IPS DF 6.9 (cell line): Measurements from ENCODE around the gene RFLNA.

Experiments
- DNase-seq: peaks from one replicate; pipeline ENCODE4 v3.0.0-alpha.2; 2013; ENCODE audit warnings: low read depth, low spot score
- H3K27ac ChIP-seq: one replicate; pipeline ENCODE4 v1.5.1; 2013; ENCODE audit warnings: low read length, control low read depth
- H3K27me3 ChIP-seq: 2 replicates; pipeline ENCODE4 v1.6.1; 2013; ENCODE audit warnings: mild to moderate bottlenecking, low read length; ENCODE audit not compliant: control insufficient read depth, insufficient read depth
- H3K36me3 ChIP-seq: 2 replicates; pipeline ENCODE4 v1.6.1; 2013; ENCODE audit warnings: low read length; ENCODE audit not compliant: control insufficient read depth, insufficient read depth
- H3K4me1 ChIP-seq: 2 replicates; pipeline ENCODE4 v1.6.1; 2013; ENCODE audit warnings: low read length; ENCODE audit not compliant: control insufficient read depth, insufficient read depth
- H3K4me3 ChIP-seq: 2 replicates; pipeline ENCODE4 v1.5.1; 2013; ENCODE audit warnings: mild to moderate bottlenecking, low read length
- H3K9me3 ChIP-seq: 2 replicates; pipeline ENCODE4 v1.6.1; 2013; ENCODE audit warnings: low read length, inconsistent platforms; ENCODE audit not compliant: control insufficient read depth, insufficient read depth
- WGBS: extraction: QIAGEN DNeasy Blood & Tissue Kit; methylation state at CpG from one replicate; pipeline ENCODE4 v1.1.7; 2013; ENCODE audit warnings: mixed read lengths, missing lambda C conversion rate; ENCODE audit not compliant: insufficient read length, insufficient coverage; 5-methylcytosine and 5-hydroxymethylcytosine counted together

Gene RFLNA

DNA sequence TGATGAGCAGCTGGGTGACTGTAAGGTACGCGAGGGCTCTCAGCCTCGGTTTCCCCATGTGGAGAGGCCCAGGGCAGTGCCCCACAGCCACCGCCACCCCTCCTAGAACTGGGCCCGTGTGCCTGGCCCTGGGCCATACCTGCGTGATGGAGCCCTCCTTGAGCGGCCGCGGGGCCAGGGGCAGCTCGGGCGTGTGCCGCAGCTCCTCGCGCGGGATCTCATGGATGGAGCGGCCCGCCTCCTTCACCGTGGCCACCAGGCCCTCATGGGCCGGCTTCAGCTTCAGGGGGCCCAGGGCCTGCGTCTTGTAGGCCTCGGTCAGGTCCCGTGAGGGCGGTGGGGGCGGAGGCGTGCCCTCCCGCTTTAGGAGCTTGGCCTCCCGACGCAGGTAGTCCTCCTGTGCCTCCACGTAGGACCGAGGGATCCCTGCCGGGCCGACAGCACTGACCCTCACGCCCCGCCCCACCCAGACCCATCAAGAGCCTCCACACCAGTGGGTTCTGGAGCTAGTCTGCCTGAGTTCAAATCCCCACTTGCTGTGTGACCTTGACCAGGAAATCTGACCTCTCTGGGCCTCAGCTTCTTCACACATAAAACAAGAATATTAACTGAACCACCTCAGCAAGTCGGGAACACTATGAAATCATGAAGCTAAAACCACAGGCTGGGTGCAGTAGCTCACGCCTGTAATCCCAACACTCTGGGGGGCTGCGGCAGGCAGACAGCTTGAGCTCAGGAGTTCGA, 51.7 kb downstream of the RFLNA start:
- Histone ChIP-seq H3K4me1 (no peaks in the 10 kb centered on the region; the same call in 1 of the 2 replicates), H3K4me3 (no peak overlapping the region)
- no CpG with 5 or more reads among the region's 38 CpGs for WGBS

DNA sequence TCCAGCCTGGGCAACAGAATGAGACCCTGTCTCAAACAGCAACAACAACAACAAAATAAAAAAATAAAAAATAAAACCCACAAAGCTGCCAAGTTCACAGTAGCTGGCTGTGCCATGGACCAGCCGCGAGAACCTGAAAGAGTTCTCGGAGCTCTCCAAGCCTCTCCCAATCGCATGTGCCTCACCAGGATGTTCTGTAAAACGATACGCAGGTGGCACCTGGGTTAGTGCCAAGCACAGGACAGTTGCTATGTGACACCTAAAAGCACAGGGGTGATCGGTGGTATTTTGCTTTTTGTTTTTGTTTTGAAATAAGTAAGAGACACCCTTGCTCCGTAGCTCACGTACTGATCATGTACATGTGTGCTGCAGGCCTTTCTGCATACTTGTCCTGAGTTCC, 52.4 kb downstream of the RFLNA start:
- no peak overlapping the region for H3K27ac ChIP-seq
- no peak overlapping the region for H3K4me3 ChIP-seq
- no peaks in the 10 kb centered on the region for H3K9me3 ChIP-seq
- DNase-seq, result no peak
- H3K4me1 ChIP-seq, result no peaks in the 10 kb centered on the region; the same call in 1 of the 2 replicates
- no CpG with 5 or more reads among the region's 9 CpGs for WGBS
- H3K36me3 ChIP-seq, result peaks cover 54% of the 10 kb centered on the region
- H3K27me3 ChIP-seq, result no peaks in the 10 kb centered on the region

More for the DNA sequence above, 51.7 kb downstream of the RFLNA start:
- DNase-seq, result no peak
- H3K27me3 ChIP-seq, result no peaks in the 10 kb centered on the region
- H3K9me3 ChIP-seq, result no peaks in the 10 kb centered on the region
- H3K27ac ChIP-seq, result no peak overlapping the region
- H3K36me3 ChIP-seq, result peaks cover 56% of the 10 kb centered on the region

DNA sequence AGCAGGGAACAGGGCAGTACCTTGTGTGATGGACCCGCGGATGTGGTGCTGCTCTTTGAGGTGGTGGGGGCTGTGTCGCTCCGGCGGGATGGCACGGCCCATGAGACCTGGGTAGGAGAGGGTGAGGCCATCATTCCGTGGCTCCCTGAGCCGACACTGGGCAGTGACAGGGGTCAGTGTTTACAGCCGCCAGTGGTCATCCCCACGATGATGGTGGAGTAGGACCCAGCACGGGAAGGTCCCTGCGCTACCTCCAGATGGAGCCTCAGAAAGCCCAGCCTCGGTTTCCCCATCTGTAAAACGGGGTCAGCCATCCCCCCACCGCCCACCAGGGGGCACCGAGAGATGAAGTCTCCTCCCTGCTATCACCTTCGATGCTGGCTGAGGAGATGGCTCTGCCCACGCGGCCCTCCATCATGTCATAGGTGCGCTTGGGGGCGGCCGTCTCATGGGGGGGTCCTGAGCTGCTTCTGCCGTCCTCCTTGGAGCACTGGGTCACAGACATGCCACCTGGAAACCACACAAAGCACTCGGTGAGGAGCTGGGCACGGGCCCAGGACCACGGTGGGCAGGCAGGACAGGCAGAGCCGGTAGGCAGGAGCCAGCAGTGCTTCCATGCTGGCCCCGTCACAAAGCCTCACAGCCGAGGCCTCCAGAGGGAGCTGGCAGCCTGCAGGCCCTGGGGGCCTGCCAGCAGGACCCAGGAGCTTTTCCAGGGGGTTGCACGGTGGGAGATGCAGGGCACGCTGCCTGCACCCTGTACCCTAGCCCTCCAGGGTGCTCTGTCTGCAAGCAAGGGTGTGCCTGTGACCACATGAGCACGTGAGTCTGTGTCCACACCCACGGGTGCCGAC, 53.1 kb downstream of the RFLNA start:
- DNase-seq, result no peak
- H3K9me3 ChIP-seq, result no peaks in the 10 kb centered on the region
- peaks cover 54% of the 10 kb centered on the region for H3K36me3 ChIP-seq
- no peak overlapping the region for H3K4me3 ChIP-seq
- no CpG with 5 or more reads among the region's 34 CpGs for WGBS
- H3K27ac ChIP-seq, result no peak overlapping the region
- no peaks in the 10 kb centered on the region; the same call in 1 of the 2 replicates for H3K4me1 ChIP-seq
- H3K27me3 ChIP-seq, result no peaks in the 10 kb centered on the region

- H3K36me3 ChIP-seq, result peaks cover 59% of the 10 kb centered on the region
- H3K4me1 ChIP-seq, result no peaks in the 10 kb centered on the region; the same call in 1 of the 2 replicates
- H3K4me3 ChIP-seq, result no peak overlapping the region
- H3K9me3 ChIP-seq, result no peaks in the 10 kb centered on the region
- no CpG with 5 or more reads among the region's 32 CpGs for WGBS
- no peaks in the 10 kb centered on the region for H3K27me3 ChIP-seq
- DNase-seq, result no peak
- H3K27ac ChIP-seq, result no peak overlapping the region
Measured at GRCh38 chr12:124348659-124349380, 53.9 kb downstream of the RFLNA start.

DNA sequence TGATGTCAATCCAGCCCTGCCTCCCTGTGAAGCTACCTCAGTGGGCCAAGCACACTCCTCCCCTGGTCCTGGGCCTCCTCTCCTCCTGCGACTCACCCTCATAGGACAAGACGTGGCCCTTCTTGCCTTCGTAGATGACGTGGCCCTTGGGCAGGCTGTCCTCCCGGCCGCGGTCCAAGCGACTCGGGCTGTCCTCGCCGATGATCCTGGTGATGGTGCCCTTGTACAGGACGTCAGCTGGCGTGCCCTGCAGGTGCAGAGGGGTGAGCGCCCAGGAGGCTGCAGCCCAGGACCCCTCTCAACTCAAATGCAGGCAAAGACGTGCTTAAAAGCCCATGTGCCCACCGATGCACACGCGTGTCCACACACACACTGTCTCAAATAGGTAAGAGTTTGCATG, 55.6 kb downstream of the RFLNA start:
- Histone ChIP-seq H3K4me1 (no peaks in the 10 kb centered on the region), H3K9me3 (no peaks in the 10 kb centered on the region), H3K4me3 (no peak overlapping the region), H3K27me3 (no peaks in the 10 kb centered on the region), H3K36me3 (peaks cover 56% of the 10 kb centered on the region), H3K27ac (no peak overlapping the region)
- no peak for DNase-seq
- no CpG with 5 or more reads among the region's 18 CpGs for WGBS

DNA sequence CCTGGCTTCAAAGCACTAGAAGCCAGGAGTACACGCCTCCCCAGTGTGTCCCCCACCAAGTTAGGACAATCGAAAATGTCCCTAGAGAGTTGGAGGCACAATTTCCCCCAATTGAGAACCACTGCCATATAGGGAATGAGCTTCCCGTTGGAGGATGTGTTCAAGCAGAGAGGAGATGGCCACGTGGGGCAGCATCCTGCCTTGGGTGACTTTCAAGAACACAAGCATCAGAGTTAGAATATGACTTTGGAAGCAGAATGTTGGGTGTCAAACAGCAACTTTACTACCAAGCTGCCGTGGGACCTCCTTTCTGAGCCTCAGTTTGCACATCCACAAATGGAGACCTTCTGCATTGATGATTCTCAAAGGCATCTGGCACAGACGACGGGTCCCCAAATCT, 56.5 kb downstream of the RFLNA start:
- peaks cover 53% of the 10 kb centered on the region for H3K36me3 ChIP-seq
- no peak overlapping the region for H3K4me3 ChIP-seq
- no peak for DNase-seq
- no peaks in the 10 kb centered on the region for H3K27me3 ChIP-seq
- H3K27ac ChIP-seq, result no peak overlapping the region
- WGBS, result no CpG with 5 or more reads among the region's 7 CpGs
- H3K4me1 ChIP-seq, result no peaks in the 10 kb centered on the region
- H3K9me3 ChIP-seq, result no peaks in the 10 kb centered on the region

DNA sequence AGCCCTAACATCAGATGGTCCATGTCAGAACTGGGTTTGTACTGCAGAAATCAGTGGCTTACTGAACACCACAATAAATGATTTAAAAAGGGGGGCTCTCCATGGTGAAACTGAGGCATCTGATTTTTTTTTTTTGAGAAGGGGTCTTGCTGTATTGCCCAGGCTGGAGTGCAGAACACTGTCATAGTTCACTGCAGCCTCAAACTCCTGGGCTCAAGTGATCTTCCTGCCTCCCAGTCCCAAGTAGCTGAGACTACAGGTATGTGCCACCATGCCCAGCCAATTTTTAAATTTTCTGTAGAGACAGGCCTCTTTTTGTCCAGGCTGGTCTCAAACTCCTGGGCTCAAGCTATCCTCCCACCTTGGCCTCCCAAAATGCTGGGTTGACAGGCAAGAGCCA, 57.4 kb downstream of the RFLNA start:
- Histone ChIP-seq H3K9me3 (no peaks in the 10 kb centered on the region), H3K4me1 (no peaks in the 10 kb centered on the region), H3K36me3 (peaks cover 48% of the 10 kb centered on the region), H3K27ac (no peak overlapping the region), H3K27me3 (no peaks in the 10 kb centered on the region), H3K4me3 (no peak overlapping the region)
- DNase-seq, result no peak

GRCh38 chr12:124352839-124353238, 57.9 kb downstream of the RFLNA start:
- no peaks in the 10 kb centered on the region for H3K27me3 ChIP-seq
- peaks cover 46% of the 10 kb centered on the region for H3K36me3 ChIP-seq
- no peak overlapping the region for H3K4me3 ChIP-seq
- no peaks in the 10 kb centered on the region for H3K9me3 ChIP-seq
- no peak for DNase-seq
- H3K27ac ChIP-seq, result no peak overlapping the region
- WGBS, result no CpG with 5 or more reads among the region's 9 CpGs
- no peaks in the 10 kb centered on the region for H3K4me1 ChIP-seq

- no peak overlapping the region for H3K27ac ChIP-seq
- no peak overlapping the region for H3K4me3 ChIP-seq
- H3K27me3 ChIP-seq, result no peaks in the 10 kb centered on the region
- no peaks in the 10 kb centered on the region for H3K4me1 ChIP-seq
- peaks cover 51% of the 10 kb centered on the region for H3K36me3 ChIP-seq
- no CpG with 5 or more reads among the region's 13 CpGs for WGBS
- DNase-seq, result no peak
- no peaks in the 10 kb centered on the region for H3K9me3 ChIP-seq
Measured at GRCh38 chr12:124354400-124354799, 59.5 kb downstream of the RFLNA start.

DNA sequence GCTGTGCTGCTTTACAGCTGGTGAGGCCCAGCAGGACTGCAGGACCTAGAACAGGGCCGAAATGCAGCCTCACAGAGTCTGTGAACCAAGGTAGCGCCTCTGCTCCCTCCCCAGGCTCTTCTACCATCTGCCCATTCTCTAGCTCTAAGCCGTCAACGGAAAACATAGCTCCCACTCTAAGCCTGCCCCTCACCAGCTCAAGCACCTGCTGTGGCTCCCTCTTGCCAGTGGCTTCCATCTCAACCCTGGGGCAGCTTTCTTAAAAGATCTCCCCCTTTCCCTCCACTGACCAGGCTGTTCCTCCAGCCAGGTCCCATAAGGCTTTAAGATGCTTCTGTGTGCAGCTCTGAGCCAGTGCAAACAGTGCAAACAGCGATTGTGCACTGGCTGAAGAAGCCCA, 61.3 kb downstream of the RFLNA start:
- peaks cover 46% of the 10 kb centered on the region for H3K36me3 ChIP-seq
- no peaks in the 10 kb centered on the region for H3K9me3 ChIP-seq
- no peak for DNase-seq
- H3K4me1 ChIP-seq, result no peaks in the 10 kb centered on the region
- H3K4me3 ChIP-seq, result no peak overlapping the region
- no peak overlapping the region for H3K27ac ChIP-seq
- no peaks in the 10 kb centered on the region for H3K27me3 ChIP-seq
- WGBS, result no CpG with 5 or more reads among the region's 5 CpGs
